ENCODE data around the gene CSAG2. TPM values are rescaled to one million over a fixed set of nuclear protein-coding genes. Genes with fewer than 3 reads are reported as not detected.

The CSAG2 gene
- total RNA-seq: not detected in 2 replicates

GRCh38 chrX:152709173-152709572 lies at the start of gene CSAG2:
Gene CSAG2 (minus strand): TSS chrX:152709273. CDS start chrX:152709112, 161 bp downstream.

GRCh38 chrX:152753686-152754650 lies 44.9 kb upstream of the CSAG2 start, which contains the start of gene MAGEA2:
Gene MAGEA2 (minus strand): TSS chrX:152753842. CDS start chrX:152751363, 2,479 bp downstream.

GRCh38 chrX:152733261-152733975 lies 24.3 kb upstream of the CSAG2 start, which contains the start of the genes CSAG1 and MAGEA12:
Gene CSAG1 (minus strand): TSS chrX:152733721. CDS start chrX:152732460, 1,261 bp downstream.
Gene MAGEA12 (plus strand): TSS chrX:152733757. CDS start chrX:152736162, 2,405 bp downstream.

GRCh38 chrX:152713815-152714787 lies 5.0 kb upstream of the CSAG2 start, which contains the start of gene MAGEA2B:
Gene MAGEA2B (plus strand): TSS chrX:152714628. CDS start chrX:152717107, 2,479 bp downstream.

GRCh38 chrX:152697952-152698931 lies 10.8 kb downstream of the CSAG2 start, which contains the start of gene MAGEA3:
Gene MAGEA3 (plus strand): TSS chrX:152698794. CDS start chrX:152700833, 2,039 bp downstream.

Other genes starting within 250 kb of the CSAG2 start
- under 0.01 TPM in 1 of 2 replicates, not detected in the other for gene GABRQ, start 71.4 kb downstream of the CSAG2 start, total RNA-seq
- not detected in 2 replicates for gene MAGEA3, start 10.5 kb downstream of the CSAG2 start, total RNA-seq
- gene MAGEA2B, start 5.4 kb upstream of the CSAG2 start, total RNA-seq: not detected in 2 replicates
- not detected in 2 replicates for gene CSAG1, start 24.4 kb upstream of the CSAG2 start, total RNA-seq
- gene MAGEA12, start 24.5 kb upstream of the CSAG2 start, total RNA-seq: not detected in 2 replicates
- not detected in 2 replicates for gene MAGEA2, start 44.6 kb upstream of the CSAG2 start, total RNA-seq
- gene CSAG3, start 49.9 kb upstream of the CSAG2 start, total RNA-seq: not detected in 2 replicates
- gene MAGEA6, start 60.4 kb upstream of the CSAG2 start, total RNA-seq: not detected in 2 replicates
- 34.1 and 37.3 TPM in 2 replicates for gene CETN2, start 121.5 kb upstream of the CSAG2 start, total RNA-seq
- gene NSDHL, start 121.8 kb upstream of the CSAG2 start, total RNA-seq: 8.6 and 22.8 TPM in 2 replicates
- gene ZNF185, start 188.8 kb upstream of the CSAG2 start, total RNA-seq: 36.5 and 76.3 TPM in 2 replicates

All from placental epithelial cell (primary cell).